Panc1 (cell line): ENCODE results near the gene CCDC102A.

Experiments
- TCF7L2 ChIP-seq: IDR thresholded peaks from 2 replicates; pipeline ENCODE4 v1.6.1; 2011; ENCODE audit warnings: mild to moderate bottlenecking, low read depth, low read length, inconsistent platforms
- TF ChIP-seq, protein P1 (sequence below): fragments of 450-650 bp; IDR thresholded peaks from 2 replicates; pipeline ENCODE4 v1.5.1; 2017; ENCODE audit warnings: mild to moderate bottlenecking
- TF ChIP-seq, protein P2 (sequence below), 2 experiments: IDR thresholded peaks; 2 replicates each; pipeline ENCODE4 v1.6.1; 2011 to 2012; ENCODE audit warnings: low read depth in 2 of 2, control low read depth in 1 of 2, low read length in 1 of 2, mild to moderate bottlenecking in 1 of 2, moderate library complexity in 1 of 2; ENCODE audit not compliant: insufficient read depth in 1 of 2

DNA sequence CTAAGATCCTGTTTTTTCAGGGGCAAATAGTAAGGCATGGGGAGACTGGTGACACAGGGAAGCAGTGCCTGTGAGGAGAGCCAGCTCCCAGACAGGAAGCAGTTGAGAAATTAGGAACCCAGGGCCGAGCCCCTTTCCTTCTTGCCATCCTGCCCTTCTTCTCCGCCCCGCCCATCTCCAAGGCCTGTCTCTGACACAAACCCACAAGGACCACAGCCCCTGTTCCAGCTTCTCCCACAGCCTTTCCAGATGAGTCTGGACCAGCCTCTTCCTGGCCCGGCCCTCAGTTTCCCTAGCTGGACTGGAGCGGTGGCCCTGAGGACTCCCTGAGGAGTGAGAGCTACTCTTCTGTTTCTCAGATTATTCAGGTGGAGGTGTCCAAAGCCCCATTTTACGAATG, 9.9 kb downstream of the CCDC102A start:
- TF ChIP-seq, protein P1, sequence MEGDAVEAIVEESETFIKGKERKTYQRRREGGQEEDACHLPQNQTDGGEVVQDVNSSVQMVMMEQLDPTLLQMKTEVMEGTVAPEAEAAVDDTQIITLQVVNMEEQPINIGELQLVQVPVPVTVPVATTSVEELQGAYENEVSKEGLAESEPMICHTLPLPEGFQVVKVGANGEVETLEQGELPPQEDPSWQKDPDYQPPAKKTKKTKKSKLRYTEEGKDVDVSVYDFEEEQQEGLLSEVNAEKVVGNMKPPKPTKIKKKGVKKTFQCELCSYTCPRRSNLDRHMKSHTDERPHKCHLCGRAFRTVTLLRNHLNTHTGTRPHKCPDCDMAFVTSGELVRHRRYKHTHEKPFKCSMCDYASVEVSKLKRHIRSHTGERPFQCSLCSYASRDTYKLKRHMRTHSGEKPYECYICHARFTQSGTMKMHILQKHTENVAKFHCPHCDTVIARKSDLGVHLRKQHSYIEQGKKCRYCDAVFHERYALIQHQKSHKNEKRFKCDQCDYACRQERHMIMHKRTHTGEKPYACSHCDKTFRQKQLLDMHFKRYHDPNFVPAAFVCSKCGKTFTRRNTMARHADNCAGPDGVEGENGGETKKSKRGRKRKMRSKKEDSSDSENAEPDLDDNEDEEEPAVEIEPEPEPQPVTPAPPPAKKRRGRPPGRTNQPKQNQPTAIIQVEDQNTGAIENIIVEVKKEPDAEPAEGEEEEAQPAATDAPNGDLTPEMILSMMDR: no peak
- TF ChIP-seq, protein P2, sequence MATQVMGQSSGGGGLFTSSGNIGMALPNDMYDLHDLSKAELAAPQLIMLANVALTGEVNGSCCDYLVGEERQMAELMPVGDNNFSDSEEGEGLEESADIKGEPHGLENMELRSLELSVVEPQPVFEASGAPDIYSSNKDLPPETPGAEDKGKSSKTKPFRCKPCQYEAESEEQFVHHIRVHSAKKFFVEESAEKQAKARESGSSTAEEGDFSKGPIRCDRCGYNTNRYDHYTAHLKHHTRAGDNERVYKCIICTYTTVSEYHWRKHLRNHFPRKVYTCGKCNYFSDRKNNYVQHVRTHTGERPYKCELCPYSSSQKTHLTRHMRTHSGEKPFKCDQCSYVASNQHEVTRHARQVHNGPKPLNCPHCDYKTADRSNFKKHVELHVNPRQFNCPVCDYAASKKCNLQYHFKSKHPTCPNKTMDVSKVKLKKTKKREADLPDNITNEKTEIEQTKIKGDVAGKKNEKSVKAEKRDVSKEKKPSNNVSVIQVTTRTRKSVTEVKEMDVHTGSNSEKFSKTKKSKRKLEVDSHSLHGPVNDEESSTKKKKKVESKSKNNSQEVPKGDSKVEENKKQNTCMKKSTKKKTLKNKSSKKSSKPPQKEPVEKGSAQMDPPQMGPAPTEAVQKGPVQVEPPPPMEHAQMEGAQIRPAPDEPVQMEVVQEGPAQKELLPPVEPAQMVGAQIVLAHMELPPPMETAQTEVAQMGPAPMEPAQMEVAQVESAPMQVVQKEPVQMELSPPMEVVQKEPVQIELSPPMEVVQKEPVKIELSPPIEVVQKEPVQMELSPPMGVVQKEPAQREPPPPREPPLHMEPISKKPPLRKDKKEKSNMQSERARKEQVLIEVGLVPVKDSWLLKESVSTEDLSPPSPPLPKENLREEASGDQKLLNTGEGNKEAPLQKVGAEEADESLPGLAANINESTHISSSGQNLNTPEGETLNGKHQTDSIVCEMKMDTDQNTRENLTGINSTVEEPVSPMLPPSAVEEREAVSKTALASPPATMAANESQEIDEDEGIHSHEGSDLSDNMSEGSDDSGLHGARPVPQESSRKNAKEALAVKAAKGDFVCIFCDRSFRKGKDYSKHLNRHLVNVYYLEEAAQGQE (IDR thresholded peaks at IDR 0.05; ENCODE audit: insufficient read depth in 1 of 2, low read depth in 2 of 2, low read length in 1 of 2): no peak
- TF ChIP-seq TCF7L2: no peak
